ENCODE measurements around the gene ITGA11.

GRCh38 chr15:68391121-68391520 is 40.8 kb downstream of the ITGA11 start:
- TF ChIP-seq CTCF (IDR thresholded peaks at IDR 0.05; ENCODE audit: low read length) (no peak), EZH2 (IDR thresholded peaks at IDR 0.05; ENCODE audit: borderline replicate concordance, low read length) (no peak)

All from OCI-LY1 (cell line).